DND-41 (cell line): Measurements from ENCODE around the gene NR1I2.

Source experiments
- ATAC-seq: fragments of 200-7000 bp; cut with Tn5 transposase; 3 replicates; pipeline ENCODE4 v1.9.1; 2021; ENCODE audit warnings: low read depth; ENCODE audit not compliant: insufficient read depth
- DNase-seq: peaks from one replicate; pipeline ENCODE4 v3.0.0-alpha.2; 2020
- H2AFZ ChIP-seq: 2 replicates; pipeline ENCODE4 v1.6.0; 2012; ENCODE audit warnings: low read depth, low read length
- H3K27ac ChIP-seq: 2 replicates; pipeline ENCODE4 v1.5.1; 2012; ENCODE audit warnings: low read length, inconsistent platforms
- H3K27me3 ChIP-seq: fragments of 200-600 bp; sonication (generic); 2 replicates; pipeline ENCODE4 v1.6.0; 2012; ENCODE audit warnings: low read length, mild to moderate bottlenecking, inconsistent platforms; ENCODE audit not compliant: insufficient read depth, poor library complexity
- H3K36me3 ChIP-seq: 2 replicates; pipeline ENCODE4 v1.5.1; 2012; ENCODE audit warnings: low read length, inconsistent platforms; ENCODE audit not compliant: insufficient read depth
- H3K4me1 ChIP-seq: 2 replicates; pipeline ENCODE4 v1.5.1; 2012; ENCODE audit warnings: mild to moderate bottlenecking, low read length; ENCODE audit not compliant: insufficient read depth
- H3K4me2 ChIP-seq: 2 replicates; pipeline ENCODE4 v1.6.0; 2012; ENCODE audit warnings: mild to moderate bottlenecking, moderate library complexity, low read length, inconsistent platforms; ENCODE audit not compliant: insufficient read depth
- H3K4me3 ChIP-seq, 2 experiments: fragments of 200-600 bp in 1 of 2; shearing (Covaris generic) in 1 of 2; 2 replicates each; pipeline ENCODE4 v1.5.1; 2012 to 2016; ENCODE audit warnings: inconsistent platforms in 2 of 2, low read length in 2 of 2, mild to moderate bottlenecking in 2 of 2, low read depth in 1 of 2, moderate library complexity in 1 of 2
- H3K79me2 ChIP-seq: 2 replicates; pipeline ENCODE4 v1.6.0; 2012; ENCODE audit warnings: low read length, inconsistent platforms; ENCODE audit not compliant: insufficient read depth
- H3K9ac ChIP-seq: 2 replicates; pipeline ENCODE4 v1.6.0; 2012; ENCODE audit warnings: low read depth, mild to moderate bottlenecking, inconsistent platforms, low read length, moderate library complexity
- H3K9me3 ChIP-seq: 2 replicates; pipeline ENCODE4 v1.5.1; 2012; ENCODE audit warnings: low read length, moderate library complexity, mild to moderate bottlenecking, inconsistent platforms; ENCODE audit not compliant: insufficient read depth, severe bottlenecking
- H4K20me1 ChIP-seq: 2 replicates; pipeline ENCODE4 v1.6.0; 2012; ENCODE audit warnings: low read length; ENCODE audit not compliant: insufficient read depth
- CTCF ChIP-seq: IDR thresholded peaks from 2 replicates; pipeline ENCODE4 v1.5.1; 2012; ENCODE audit warnings: borderline replicate concordance, low read length, moderate library complexity, mild to moderate bottlenecking; ENCODE audit not compliant: poor library complexity, severe bottlenecking; ENCODE audit errors: extremely low read depth
- EZH2 ChIP-seq: IDR thresholded peaks from 3 replicates; pipeline ENCODE4 v1.6.1; 2012; ENCODE audit warnings: borderline replicate concordance, low read depth, mild to moderate bottlenecking, moderate library complexity, low read length, inconsistent platforms; ENCODE audit not compliant: severe bottlenecking

The NR1I2 gene

GRCh38 chr3:119774444-119774843, 7.5 kb upstream of the NR1I2 start:
- Histone ChIP-seq H3K27ac (no peak overlapping the region), H3K27me3 (peaks cover 6% of the 10 kb centered on the region), H3K4me3 (no peak overlapping the region), H3K9me3 (no peaks in the 10 kb centered on the region), H3K79me2 (no peaks in the 10 kb centered on the region), H3K4me1 (no peaks in the 10 kb centered on the region), H4K20me1 (no peaks in the 10 kb centered on the region), H3K36me3 (no peaks in the 10 kb centered on the region), H2AFZ (no peak overlapping the region), H3K9ac (no peak overlapping the region), H3K4me2 (no peak overlapping the region)
- TF ChIP-seq EZH2 = no peak
- no peak for TF ChIP-seq CTCF
- no peak for ATAC-seq
- no peak for DNase-seq

- Histone ChIP-seq H3K9me3 (no peaks in the 10 kb centered on the region), H3K79me2 (no peaks in the 10 kb centered on the region), H3K4me2 (no peak overlapping the region), H3K27ac (no peak overlapping the region), H3K36me3 (no peaks in the 10 kb centered on the region), H3K4me3 (no peak overlapping the region), H3K27me3 (peaks cover 4% of the 10 kb centered on the region), H4K20me1 (no peaks in the 10 kb centered on the region), H3K9ac (no peak overlapping the region), H3K4me1 (no peaks in the 10 kb centered on the region), H2AFZ (no peak overlapping the region)
- TF ChIP-seq CTCF (no peak), EZH2 (no peak)
- no peak for ATAC-seq
- no peak for DNase-seq
Observed at GRCh38 chr3:119776304-119776703, 5.6 kb upstream of the NR1I2 start.

DNA sequence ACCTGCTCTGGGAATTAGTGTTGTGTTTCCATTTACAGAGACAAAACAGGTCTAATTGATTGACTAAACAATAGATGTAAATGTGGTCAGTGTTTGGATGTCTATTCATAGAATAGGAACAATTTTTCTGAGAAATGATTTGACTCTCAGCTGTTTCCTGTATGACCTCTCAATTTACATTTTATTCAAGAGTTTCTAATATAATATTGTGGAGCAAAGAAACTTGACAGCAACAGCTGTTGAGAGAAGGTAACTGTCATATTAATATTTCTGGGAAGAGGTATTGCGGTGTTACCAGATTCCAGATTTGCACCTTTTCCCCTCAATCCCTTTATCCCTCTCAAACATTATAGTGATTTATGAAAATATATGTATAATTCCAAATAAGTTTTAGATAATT, 3.7 kb upstream of the NR1I2 start:
- Histone ChIP-seq H3K4me2 (no peak overlapping the region), H3K9me3 (no peaks in the 10 kb centered on the region), H3K36me3 (no peaks in the 10 kb centered on the region), H3K4me3 (no peak overlapping the region), H3K9ac (no peak overlapping the region), H3K27ac (no peak overlapping the region), H4K20me1 (no peaks in the 10 kb centered on the region), H3K4me1 (no peaks in the 10 kb centered on the region), H3K79me2 (no peaks in the 10 kb centered on the region), H3K27me3 (no peaks in the 10 kb centered on the region), H2AFZ (no peak overlapping the region)
- no peak for ATAC-seq
- no peak for DNase-seq
- TF ChIP-seq EZH2 = no peak
- no peak for TF ChIP-seq CTCF

DNA sequence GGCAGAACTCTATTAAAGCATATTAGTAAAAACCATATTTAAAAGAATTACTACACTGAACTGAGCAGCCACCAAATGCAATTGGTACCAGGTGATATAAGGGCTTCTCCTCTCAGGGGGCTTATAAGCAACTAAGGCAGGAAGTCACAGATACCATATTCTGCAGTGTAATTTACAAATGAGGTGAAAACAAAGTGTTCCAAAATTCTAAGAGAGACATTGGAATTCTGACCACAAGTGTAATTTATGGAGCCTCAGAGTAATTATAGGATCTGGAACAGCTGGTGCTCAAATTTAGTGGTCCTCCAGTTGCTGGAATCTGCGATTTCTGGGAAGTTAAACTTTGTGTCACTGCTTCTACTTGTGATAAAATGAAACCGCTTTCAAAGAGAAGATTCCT, 3.1 kb upstream of the NR1I2 start:
- DNase-seq (no peak), ATAC-seq (no peak)
- TF ChIP-seq CTCF = no peak
- no peak for TF ChIP-seq EZH2
- Histone ChIP-seq H3K27ac (no peak overlapping the region), H3K79me2 (no peaks in the 10 kb centered on the region), H3K27me3 (no peaks in the 10 kb centered on the region), H2AFZ (no peak overlapping the region), H3K9ac (no peak overlapping the region), H3K4me2 (no peak overlapping the region), H4K20me1 (no peaks in the 10 kb centered on the region), H3K4me3 (no peak overlapping the region), H3K9me3 (no peaks in the 10 kb centered on the region), H3K4me1 (no peaks in the 10 kb centered on the region), H3K36me3 (no peaks in the 10 kb centered on the region)
